ENCODE data around the gene ZBED4. TPM values are rescaled to one million over a fixed set of nuclear protein-coding genes. Genes with fewer than 3 reads are reported as not detected.

ZBED4 gene
- total RNA-seq, 6 experiments from 2014 or later = 4.1 to 9.3 (median 5.2) TPM

GRCh38 chr22:49884503-49885260 is 31.0 kb downstream of the ZBED4 start:
- no peak for DNase-seq
- peaks cover 0 to 4% (median 0%) of the 10 kb centered on the region in 4 donors for H3K9me3 ChIP-seq
- H3K4me1 ChIP-seq = no peaks in the 10 kb centered on the region
- 96% methylated on average over 8 of the region's 31 CpGs for WGBS (ENCODE audit: insufficient coverage, low coverage, low lambda C conversion rate, missing lambda C conversion rate)
- no peaks in the 10 kb centered on the region for H3K27me3 ChIP-seq
- intact Hi-C loops (cut with DNase I) = no loop called here
- H3K27ac ChIP-seq = no peak overlapping the region
- H3K36me3 ChIP-seq = peaks cover 0 to 16% (median 0%) of the 10 kb centered on the region in 4 donors
- no peak overlapping the region for H3K4me3 ChIP-seq
- TF ChIP-seq CTCF (IDR thresholded peaks at IDR 0.05) (no peak), POLR2A (IDR thresholded peaks at IDR 0.05) (no peak)
- peak in 1 of 4 donors; percentile 28 for ATAC-seq

- Histone ChIP-seq H3K27ac (no peak overlapping the region), H3K4me3 (no peak overlapping the region), H3K27me3 (no peaks in the 10 kb centered on the region), H3K4me1 (no peaks in the 10 kb centered on the region), H3K9me3 (peaks cover 0 to 4% (median 0%) of the 10 kb centered on the region in 4 donors), H3K36me3 (peaks cover 0 to 16% (median 0%) of the 10 kb centered on the region in 4 donors)
- intact Hi-C loops (cut with DNase I) = no loop called here
- 93% methylated on average over 17 of the region's 17 CpGs for WGBS (ENCODE audit: insufficient coverage, low coverage, low lambda C conversion rate, missing lambda C conversion rate)
- DNase-seq (no peak), ATAC-seq (no peak)
- TF ChIP-seq CTCF (IDR thresholded peaks at IDR 0.05) (no peak), POLR2A (IDR thresholded peaks at IDR 0.05) (no peak)
Measured at GRCh38 chr22:49885281-49885680, 31.6 kb downstream of the ZBED4 start.

GRCh38 chr22:49885881-49886280 is 32.2 kb downstream of the ZBED4 start:
- no peak for ATAC-seq
- H3K9me3 ChIP-seq = peaks cover 0 to 4% (median 0%) of the 10 kb centered on the region in 4 donors

GRCh38 chr22:49886346-49887063 is 32.9 kb downstream of the ZBED4 start:
- no peak for TF ChIP-seq POLR2A (IDR thresholded peaks at IDR 0.05)
- no peak for TF ChIP-seq CTCF (IDR thresholded peaks at IDR 0.05)
- intact Hi-C loops (cut with DNase I) = no loop called here
- Histone ChIP-seq H3K4me1 (no peaks in the 10 kb centered on the region), H3K36me3 (peaks cover 0 to 16% (median 0%) of the 10 kb centered on the region in 4 donors), H3K4me3 (no peak overlapping the region), H3K9me3 (peaks cover 0 to 4% (median 0%) of the 10 kb centered on the region in 4 donors), H3K27ac (no peak overlapping the region), H3K27me3 (no peaks in the 10 kb centered on the region)
- ATAC-seq (no peak), DNase-seq (no peak)
- WGBS (ENCODE audit: insufficient coverage, low coverage, low lambda C conversion rate, missing lambda C conversion rate) = 73% methylated on average over 3 of the region's 41 CpGs

More at GRCh38 chr22:49885881-49886280, 32.2 kb downstream of the ZBED4 start:
- no peak overlapping the region for H3K4me3 ChIP-seq
- DNase-seq = no peak
- 100% methylated on average over 10 of the region's 35 CpGs for WGBS (ENCODE audit: insufficient coverage, low coverage, low lambda C conversion rate, missing lambda C conversion rate)
- TF ChIP-seq POLR2A (IDR thresholded peaks at IDR 0.05) (no peak), CTCF (IDR thresholded peaks at IDR 0.05) (no peak)
- no peaks in the 10 kb centered on the region for H3K4me1 ChIP-seq
- peaks cover 0 to 16% (median 0%) of the 10 kb centered on the region in 4 donors for H3K36me3 ChIP-seq
- H3K27me3 ChIP-seq = no peaks in the 10 kb centered on the region
- no peak overlapping the region for H3K27ac ChIP-seq
- intact Hi-C loops (cut with DNase I) = no loop called here

Data from right lobe of liver (tissue), 6 donors.